ENCODE measurements around the gene ITGB3BP.

GRCh38 chr1:63534406-63534805 is 11.4 kb upstream of the ITGB3BP start:
- TF ChIP-seq POLR2A (IDR thresholded peaks at IDR 0.05) (no peak), CTCF (IDR thresholded peaks at IDR 0.05) (no peak)

All from Peyer's patch (tissue), 4 donors.